ENCODE data around the gene IGFL4. TPM values are rescaled to one million over a fixed set of nuclear protein-coding genes. Genes with fewer than 3 reads are reported as not detected.
A peak's percentile ranks its signal among the peaks of the same experiment; 100 is the strongest.

Gene IGFL4
- total and polyA plus RNA-seq, 2 of the 13 experiments (the other 11 are each of a cell fraction or from before 2014, with no cell fraction given) = 1.2 to 1.4 TPM

DNA sequence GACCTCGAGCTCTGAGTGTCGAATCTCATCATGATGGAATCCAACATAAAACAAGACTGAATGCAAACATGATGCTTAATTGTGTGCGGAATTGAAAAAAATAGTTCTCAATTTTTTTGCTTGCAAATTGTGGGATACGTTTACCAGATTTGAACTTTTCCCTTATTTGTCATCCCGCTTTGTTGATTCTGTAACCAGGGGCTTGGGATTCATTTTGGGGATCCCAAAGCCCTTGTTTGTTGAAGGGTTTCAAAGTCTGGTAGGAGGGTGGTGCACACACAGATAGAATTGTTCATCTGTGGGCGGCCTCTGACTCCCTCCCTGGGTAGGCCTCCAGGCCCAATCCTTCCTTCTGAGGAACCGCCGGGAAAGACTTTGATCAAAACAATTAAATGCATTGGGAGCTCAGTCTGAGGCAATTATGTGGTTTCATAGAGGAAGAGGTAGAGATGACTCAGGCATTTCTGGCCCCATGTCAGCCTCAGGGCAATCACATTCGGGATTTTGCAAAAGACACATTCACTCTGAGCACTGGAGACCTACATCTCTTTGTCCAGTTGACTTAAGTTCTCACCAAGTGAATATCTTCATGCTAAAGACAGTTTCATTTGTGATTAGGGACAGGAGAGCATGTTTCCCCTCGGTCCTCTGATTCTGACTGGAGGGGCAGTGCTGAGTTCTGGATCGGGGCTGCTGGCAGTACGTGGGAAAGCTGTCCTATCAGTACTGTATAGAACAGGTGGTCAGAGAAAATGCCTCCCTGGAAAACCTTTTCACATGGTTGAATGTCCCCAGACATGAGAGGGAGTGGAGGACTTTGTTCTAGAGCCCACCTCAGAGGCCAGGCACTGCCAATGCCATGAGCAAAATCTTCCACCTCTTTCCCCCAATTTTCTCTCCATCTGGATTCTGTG, 27.8 kb upstream of the IGFL4 start (continued):
- no peak for TF ChIP-seq RAD21 (CRISPR knock-in tag; IDR thresholded peaks at IDR 0.05)
- TF ChIP-seq, protein P1, sequence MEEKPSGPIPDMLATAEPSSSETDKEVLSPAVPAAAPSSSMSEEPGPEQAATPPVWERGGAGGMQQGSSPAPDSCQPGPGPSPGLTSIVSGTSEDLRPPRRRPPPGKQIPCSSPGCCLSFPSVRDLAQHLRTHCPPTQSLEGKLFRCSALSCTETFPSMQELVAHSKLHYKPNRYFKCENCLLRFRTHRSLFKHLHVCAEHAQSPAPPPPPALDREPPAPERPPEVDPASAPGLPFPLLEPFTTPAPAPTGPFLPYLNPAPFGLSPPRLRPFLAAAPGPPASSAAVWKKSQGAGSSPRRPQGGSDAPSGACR (CRISPR knock-in tag; IDR thresholded peaks at IDR 0.05) = no peak
- no peak for TF ChIP-seq ZNF615 (CRISPR knock-in tag; IDR thresholded peaks at IDR 0.05; ENCODE audit: borderline replicate concordance)
- TF ChIP-seq ZC3H13 (CRISPR knock-in tag; IDR thresholded peaks at IDR 0.05) = no peak
- no peak for TF ChIP-seq ZKSCAN8 (CRISPR knock-in tag; IDR thresholded peaks at IDR 0.05; ENCODE audit: borderline replicate concordance)
- TF ChIP-seq NR2F2 (IDR thresholded peaks at IDR 0.05; ENCODE audit: borderline replicate concordance, low read depth) = no peak
- TF ChIP-seq ZNF30 (CRISPR knock-in tag; IDR thresholded peaks at IDR 0.05) = no peak
- TF ChIP-seq, protein P2, sequence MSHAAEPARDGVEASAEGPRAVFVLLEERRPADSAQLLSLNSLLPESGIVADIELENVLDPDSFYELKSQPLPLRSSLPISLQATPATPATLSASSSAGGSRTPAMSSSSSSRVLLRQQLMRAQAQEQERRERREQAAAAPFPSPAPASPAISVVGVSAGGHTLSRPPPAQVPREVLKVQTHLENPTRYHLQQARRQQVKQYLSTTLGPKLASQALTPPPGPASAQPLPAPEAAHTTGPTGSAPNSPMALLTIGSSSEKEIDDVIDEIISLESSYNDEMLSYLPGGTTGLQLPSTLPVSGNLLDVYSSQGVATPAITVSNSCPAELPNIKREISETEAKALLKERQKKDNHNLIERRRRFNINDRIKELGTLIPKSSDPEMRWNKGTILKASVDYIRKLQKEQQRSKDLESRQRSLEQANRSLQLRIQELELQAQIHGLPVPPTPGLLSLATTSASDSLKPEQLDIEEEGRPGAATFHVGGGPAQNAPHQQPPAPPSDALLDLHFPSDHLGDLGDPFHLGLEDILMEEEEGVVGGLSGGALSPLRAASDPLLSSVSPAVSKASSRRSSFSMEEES (CRISPR knock-in tag; IDR thresholded peaks at IDR 0.05) = no peak
- TF ChIP-seq, protein P3, sequence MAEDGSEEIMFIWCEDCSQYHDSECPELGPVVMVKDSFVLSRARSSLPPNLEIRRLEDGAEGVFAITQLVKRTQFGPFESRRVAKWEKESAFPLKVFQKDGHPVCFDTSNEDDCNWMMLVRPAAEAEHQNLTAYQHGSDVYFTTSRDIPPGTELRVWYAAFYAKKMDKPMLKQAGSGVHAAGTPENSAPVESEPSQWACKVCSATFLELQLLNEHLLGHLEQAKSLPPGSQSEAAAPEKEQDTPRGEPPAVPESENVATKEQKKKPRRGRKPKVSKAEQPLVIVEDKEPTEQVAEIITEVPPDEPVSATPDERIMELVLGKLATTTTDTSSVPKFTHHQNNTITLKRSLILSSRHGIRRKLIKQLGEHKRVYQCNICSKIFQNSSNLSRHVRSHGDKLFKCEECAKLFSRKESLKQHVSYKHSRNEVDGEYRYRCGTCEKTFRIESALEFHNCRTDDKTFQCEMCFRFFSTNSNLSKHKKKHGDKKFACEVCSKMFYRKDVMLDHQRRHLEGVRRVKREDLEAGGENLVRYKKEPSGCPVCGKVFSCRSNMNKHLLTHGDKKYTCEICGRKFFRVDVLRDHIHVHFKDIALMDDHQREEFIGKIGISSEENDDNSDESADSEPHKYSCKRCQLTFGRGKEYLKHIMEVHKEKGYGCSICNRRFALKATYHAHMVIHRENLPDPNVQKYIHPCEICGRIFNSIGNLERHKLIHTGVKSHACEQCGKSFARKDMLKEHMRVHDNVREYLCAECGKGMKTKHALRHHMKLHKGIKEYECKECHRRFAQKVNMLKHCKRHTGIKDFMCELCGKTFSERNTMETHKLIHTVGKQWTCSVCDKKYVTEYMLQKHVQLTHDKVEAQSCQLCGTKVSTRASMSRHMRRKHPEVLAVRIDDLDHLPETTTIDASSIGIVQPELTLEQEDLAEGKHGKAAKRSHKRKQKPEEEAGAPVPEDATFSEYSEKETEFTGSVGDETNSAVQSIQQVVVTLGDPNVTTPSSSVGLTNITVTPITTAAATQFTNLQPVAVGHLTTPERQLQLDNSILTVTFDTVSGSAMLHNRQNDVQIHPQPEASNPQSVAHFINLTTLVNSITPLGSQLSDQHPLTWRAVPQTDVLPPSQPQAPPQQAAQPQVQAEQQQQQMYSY (CRISPR knock-in tag; IDR thresholded peaks at IDR 0.05) = no peak
- TF ChIP-seq, protein P4, sequence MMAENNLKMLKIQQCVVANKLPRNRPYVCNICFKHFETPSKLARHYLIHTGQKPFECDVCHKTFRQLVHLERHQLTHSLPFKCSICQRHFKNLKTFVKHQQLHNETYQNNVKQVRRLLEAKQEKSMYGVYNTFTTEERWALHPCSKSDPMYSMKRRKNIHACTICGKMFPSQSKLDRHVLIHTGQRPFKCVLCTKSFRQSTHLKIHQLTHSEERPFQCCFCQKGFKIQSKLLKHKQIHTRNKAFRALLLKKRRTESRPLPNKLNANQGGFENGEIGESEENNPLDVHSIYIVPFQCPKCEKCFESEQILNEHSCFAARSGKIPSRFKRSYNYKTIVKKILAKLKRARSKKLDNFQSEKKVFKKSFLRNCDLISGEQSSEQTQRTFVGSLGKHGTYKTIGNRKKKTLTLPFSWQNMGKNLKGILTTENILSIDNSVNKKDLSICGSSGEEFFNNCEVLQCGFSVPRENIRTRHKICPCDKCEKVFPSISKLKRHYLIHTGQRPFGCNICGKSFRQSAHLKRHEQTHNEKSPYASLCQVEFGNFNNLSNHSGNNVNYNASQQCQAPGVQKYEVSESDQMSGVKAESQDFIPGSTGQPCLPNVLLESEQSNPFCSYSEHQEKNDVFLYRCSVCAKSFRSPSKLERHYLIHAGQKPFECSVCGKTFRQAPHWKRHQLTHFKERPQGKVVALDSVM (CRISPR knock-in tag; IDR thresholded peaks at IDR 0.05) = no peak
- no peak for TF ChIP-seq RORA (CRISPR knock-in tag; IDR thresholded peaks at IDR 0.05)
- peak; percentile 60; the same call in 1 of the 2 replicates for TF ChIP-seq NFIC (IDR thresholded peaks at IDR 0.05; ENCODE audit: low read length)
- TF ChIP-seq EED (CRISPR knock-in tag; IDR thresholded peaks at IDR 0.05) = no peak
- no peak for TF ChIP-seq FOXK1 (CRISPR knock-in tag; IDR thresholded peaks at IDR 0.05; ENCODE audit: borderline replicate concordance, low read depth)
- TF ChIP-seq SP1 (IDR thresholded peaks at IDR 0.05) = no peak
- 0 out of 2 replicates have a peak, but pooled peaks have one; percentile 22 for TF ChIP-seq SP1 (CRISPR knock-in tag; IDR thresholded peaks at IDR 0.05)
- TF ChIP-seq ZNF12 (CRISPR knock-in tag; IDR thresholded peaks at IDR 0.05) = no peak
- TF ChIP-seq HCFC1 (IDR thresholded peaks at IDR 0.05; ENCODE audit: low read depth, low read length) = no peak
- TF ChIP-seq TCF7 (IDR thresholded peaks at IDR 0.05; ENCODE audit: low read depth) = peak; percentile 89
